Measurements from ENCODE around the gene FBXO40. TPM values are rescaled to one million over a fixed set of nuclear protein-coding genes. Genes with fewer than 3 reads are reported as not detected.

Gene FBXO40, protein sequence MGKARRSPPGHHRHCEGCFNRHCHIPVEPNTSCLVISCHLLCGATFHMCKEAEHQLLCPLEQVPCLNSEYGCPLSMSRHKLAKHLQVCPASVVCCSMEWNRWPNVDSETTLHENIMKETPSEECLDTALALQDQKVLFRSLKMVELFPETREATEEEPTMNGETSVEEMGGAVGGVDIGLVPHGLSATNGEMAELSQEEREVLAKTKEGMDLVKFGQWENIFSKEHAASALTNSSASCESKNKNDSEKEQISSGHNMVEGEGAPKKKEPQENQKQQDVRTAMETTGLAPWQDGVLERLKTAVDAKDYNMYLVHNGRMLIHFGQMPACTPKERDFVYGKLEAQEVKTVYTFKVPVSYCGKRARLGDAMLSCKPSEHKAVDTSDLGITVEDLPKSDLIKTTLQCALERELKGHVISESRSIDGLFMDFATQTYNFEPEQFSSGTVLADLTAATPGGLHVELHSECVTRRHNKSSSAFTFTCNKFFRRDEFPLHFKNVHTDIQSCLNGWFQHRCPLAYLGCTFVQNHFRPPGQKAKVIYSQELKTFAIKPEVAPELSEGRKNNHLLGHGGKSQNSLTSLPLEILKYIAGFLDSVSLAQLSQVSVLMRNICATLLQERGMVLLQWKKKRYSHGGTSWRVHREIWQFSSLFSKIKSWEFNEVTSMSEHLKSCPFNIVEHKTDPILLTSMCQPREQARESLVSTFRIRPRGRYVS
- not detected in 2 replicates for total RNA-seq
- long read RNA-seq: 0 reads

DNA sequence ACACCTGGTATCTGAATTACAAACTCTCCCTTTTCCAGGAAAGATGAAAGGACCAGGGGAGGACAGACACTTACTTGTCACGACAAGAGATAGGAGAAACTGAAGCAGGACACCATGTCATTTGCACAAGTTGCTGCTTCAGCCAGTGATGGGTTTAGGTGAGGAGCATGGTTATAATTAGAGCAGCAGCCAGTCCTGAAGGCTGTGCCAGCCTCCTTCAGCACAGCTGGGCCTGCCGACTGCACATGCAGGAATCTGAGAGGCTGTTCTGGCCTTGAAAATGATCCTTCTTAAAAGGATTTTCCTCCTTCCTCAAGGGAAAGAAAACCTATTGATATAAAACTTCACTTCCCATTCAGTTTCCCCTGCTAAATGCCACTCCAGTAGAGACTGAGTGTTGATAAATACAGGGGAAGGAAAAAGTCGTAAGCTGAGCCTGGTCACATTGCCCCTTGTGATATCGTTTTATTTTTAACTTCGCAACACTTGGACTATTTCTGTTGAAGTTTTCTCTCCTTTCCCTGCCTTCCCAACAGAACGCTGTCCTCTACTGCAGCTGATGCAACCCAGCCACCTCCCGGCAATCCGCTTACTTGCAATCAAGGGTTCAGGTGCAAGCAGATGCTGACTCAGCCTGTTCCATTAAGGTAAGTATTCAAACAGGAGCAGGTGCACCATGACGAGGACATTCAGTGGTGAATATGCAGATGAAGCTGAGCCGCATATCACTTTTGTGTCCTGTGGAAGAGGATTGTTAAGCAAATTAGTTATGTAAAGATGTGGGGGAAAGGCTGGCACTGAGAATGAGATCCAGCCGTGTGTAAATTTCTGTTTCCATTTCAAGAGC is at the start of gene FBXO40:
Gene FBXO40 (plus strand): TSS at position 524 of the 847 bp plus-strand sequence. CDS start 27,197 bp downstream, outside the sequence.
- TF ChIP-seq, protein P1, sequence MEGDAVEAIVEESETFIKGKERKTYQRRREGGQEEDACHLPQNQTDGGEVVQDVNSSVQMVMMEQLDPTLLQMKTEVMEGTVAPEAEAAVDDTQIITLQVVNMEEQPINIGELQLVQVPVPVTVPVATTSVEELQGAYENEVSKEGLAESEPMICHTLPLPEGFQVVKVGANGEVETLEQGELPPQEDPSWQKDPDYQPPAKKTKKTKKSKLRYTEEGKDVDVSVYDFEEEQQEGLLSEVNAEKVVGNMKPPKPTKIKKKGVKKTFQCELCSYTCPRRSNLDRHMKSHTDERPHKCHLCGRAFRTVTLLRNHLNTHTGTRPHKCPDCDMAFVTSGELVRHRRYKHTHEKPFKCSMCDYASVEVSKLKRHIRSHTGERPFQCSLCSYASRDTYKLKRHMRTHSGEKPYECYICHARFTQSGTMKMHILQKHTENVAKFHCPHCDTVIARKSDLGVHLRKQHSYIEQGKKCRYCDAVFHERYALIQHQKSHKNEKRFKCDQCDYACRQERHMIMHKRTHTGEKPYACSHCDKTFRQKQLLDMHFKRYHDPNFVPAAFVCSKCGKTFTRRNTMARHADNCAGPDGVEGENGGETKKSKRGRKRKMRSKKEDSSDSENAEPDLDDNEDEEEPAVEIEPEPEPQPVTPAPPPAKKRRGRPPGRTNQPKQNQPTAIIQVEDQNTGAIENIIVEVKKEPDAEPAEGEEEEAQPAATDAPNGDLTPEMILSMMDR (conservative IDR thresholded peaks at IDR 0.05): no peak
- Mint-ChIP-seq H3K9me3 (no peaks in the 10 kb centered on the region), H3K4me1 (no peaks in the 10 kb centered on the region), H3K4me3 (no peak within 1 kb of the TSS), H3K27ac (ENCODE audit: unreplicated experiment) (no peak within 1 kb of the TSS), H3K36me3 (ENCODE audit: low read depth) (no peaks in the 10 kb centered on the region), H3K27me3 (ENCODE audit: low read depth) (peaks cover 23% of the 10 kb centered on the region)
- DNase-seq (ENCODE audit: low read depth, low spot score): no peak

DNA sequence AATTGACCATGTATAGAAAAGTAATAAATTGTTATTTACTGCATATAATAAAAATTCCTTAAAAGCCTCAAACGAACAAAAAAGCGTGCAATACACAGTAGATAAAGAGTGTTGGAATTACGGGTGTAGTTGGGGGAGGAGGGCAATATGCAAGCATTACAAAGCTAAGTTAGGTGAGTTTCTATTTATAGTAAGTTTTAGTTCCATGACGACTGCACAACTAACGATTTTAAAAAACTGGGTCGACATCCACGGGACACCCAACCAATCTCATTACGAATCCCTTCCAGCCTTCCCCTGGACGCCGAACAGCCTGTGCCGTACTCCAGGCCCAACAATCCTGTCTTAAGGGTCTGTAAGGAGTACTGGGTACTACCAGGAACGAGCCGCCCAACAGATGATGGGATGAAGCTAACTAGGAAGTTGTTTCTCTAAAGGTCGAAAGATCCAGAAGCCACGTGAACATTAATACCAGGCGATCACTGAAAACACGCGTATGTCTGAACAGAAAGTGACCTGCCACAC is 48.1 kb upstream of the FBXO40 start:
- Mint-ChIP-seq H3K27ac (ENCODE audit: unreplicated experiment) (peak overlapping the region; percentile 92), H3K9me3 (no peaks in the 10 kb centered on the region), H3K4me1 (peaks cover 17% of the 10 kb centered on the region), H3K27me3 (ENCODE audit: low read depth) (no peaks in the 10 kb centered on the region), H3K4me3 (peak overlapping the region; percentile 91), H3K36me3 (ENCODE audit: low read depth) (no peaks in the 10 kb centered on the region)
- TF ChIP-seq, protein P1 (conservative IDR thresholded peaks at IDR 0.05): no peak
- no peak for DNase-seq (ENCODE audit: low read depth, low spot score)

DNA sequence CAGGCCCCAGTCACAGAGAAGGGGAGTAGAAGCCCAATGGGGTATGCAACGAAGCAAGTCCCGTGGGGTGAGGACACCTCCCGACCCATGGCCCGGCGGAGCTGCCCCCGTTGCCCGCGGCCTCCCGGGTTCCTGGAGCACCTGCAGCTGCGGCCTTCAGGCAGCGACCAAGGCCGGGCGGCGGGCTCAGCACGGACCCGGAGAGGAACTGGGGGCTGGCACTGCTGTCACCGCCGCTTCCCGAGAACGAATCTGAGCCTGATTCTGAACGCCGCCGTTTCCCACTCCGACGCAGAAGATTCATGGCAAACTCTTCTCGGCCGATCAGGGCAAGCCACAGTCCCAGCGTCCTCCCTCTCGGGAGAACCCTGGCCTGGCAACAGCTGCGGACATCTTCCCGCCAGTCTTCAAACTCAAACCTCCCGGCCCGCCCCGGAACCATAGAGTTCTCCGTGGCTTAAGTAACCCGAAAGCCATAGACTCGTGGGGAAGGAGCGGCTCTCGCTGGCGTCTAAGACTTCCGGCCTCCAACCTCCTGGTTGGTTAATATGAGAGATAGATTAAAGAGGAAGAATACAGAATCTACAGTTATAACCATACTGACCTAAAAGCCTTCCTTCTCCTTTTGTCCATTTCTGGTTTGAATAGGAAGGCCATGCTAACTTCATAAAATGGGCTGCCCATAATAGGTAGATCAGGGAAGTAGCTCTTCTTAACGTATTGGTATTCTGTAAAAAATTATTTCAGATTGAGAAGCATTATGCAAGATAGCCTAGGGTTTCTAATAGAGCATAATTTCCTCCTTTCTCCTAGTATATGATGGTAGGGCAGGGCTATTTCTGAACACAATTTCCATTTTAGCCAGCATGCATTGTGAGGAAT is 47.4 kb upstream of the FBXO40 start, which contains the start of gene POLQ:
Gene POLQ (minus strand): TSS at position 415 of the 882 bp plus-strand sequence. CDS start 111 bp downstream, at position 304.
- Mint-ChIP-seq H3K4me1 (peaks cover 17% of the 10 kb centered on the region), H3K27ac (ENCODE audit: unreplicated experiment) (peak within 1 kb of the TSS; percentile 92), H3K4me3 (peak within 1 kb of the TSS; percentile 91), H3K27me3 (ENCODE audit: low read depth) (no peaks in the 10 kb centered on the region), H3K9me3 (no peaks in the 10 kb centered on the region), H3K36me3 (ENCODE audit: low read depth) (no peaks in the 10 kb centered on the region)
- TF ChIP-seq, protein P1 (conservative IDR thresholded peaks at IDR 0.05): no peak
- DNase-seq (ENCODE audit: low read depth, low spot score): peak; percentile 70

DNA sequence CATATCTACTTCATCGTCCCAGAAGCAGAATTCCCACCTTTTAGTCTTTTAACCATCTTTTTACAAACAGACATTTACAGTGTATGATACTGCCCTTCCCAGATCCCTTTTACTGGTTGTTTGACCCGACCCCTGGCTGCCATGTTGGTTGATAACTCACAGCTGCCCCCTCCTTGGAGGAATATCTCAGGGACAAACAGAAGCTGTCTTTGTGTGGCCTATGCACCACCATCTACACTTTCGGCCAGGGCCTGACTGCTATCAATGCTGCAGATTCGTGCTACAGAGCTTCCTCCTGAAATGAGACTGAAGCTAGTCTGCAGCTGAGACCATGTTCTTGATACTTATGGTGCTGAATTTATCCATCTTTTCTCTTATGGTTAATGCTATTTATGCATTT is 40.8 kb upstream of the FBXO40 start:
- peak overlapping the region; percentile 14 for H3K4me3 Mint-ChIP-seq
- TF ChIP-seq, protein P1 (conservative IDR thresholded peaks at IDR 0.05): no peak

More for the DNA sequence above, 40.8 kb upstream of the FBXO40 start:
- H3K27me3 Mint-ChIP-seq (ENCODE audit: low read depth): no peaks in the 10 kb centered on the region
- H3K4me1 Mint-ChIP-seq: peaks cover 19% of the 10 kb centered on the region
- no peaks in the 10 kb centered on the region for H3K9me3 Mint-ChIP-seq
- peak overlapping the region; percentile 22 for H3K27ac Mint-ChIP-seq (ENCODE audit: unreplicated experiment)
- no peaks in the 10 kb centered on the region for H3K36me3 Mint-ChIP-seq (ENCODE audit: low read depth)
- DNase-seq (ENCODE audit: low read depth, low spot score): no peak
